CD4-positive, alpha-beta T cell treated with Interferon gamma for 1 hour (primary cell): Measurements from ENCODE around the gene FIBCD1.

Experiments used
- DNase-seq: peaks from one replicate; pipeline ENCODE4 v3.0.0-alpha.2; 2020

FIBCD1 gene

DNA sequence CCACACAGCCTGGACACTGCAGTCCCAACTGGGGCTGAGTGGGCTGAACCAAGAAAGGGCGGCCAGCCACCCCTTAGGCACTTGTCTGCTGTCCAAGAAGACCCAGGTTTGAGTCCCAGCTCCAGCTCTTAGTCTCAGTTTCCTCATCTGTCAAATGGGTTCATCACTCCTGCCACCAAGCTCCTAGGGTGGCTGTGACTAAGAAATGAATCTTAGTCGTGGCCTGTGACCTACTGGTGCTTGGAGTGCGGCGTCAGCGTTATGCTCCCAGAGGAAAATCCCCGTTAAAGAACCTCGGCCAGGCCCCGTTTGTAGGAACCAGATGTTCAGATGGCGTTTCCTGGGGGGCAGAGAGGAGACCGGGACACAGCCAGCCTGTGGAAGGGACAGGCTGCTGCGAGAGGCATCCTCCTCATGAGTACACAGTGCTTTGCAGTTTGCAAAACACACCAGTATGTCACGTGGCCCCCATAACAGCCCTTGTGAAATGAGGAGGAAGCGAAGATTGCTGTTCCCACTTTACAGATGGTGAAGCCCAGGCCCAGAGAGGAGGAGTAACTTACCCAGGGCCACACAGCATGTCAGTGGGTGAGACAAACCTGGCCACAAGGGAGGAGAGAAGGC, 3.3 kb downstream of the FIBCD1 start:
- DNase-seq: no peak

DNA sequence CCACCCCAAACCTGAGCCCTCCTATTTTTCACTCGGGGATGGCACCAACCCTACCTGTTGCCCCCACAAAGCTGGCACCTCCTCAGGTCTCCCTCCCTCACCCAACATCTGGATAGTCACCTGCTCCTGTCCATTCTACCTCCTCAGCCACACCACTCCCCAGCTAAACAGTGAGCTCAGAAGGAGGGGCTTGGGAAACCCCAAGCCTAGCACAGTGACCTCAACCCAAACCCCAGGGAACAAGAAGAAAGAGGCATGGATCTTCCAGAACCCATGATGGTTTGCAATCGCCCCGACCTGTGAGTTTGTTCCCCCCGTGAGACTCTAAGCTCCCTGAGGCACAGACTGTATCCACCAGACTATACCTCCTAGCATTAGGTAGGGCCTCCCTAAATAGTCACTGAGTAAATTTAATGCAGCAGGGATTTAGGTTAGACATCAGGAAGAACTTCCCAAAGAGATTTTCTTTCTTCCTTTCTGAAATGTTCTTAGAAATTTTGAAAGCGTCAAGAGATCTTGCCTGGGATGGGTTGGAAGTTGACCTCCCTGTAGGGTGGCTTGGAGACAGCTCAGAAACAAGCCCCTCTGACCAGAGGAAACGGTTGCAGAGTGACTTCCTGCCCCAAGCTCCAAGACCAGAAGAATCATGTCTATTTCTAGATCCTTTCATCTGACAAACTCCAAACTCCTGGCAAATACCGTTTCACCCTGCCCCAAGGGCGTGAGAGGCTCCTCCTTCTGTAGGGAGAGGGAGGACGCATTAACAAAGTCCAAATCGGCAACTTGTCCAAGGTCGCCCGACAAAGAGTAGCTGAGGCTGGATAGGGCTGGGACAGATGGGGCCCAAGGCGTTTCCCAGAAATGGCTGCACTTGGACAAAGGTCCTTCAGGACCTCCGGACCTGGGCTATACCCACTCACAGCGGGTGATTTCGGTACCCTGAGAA, 4.1 kb downstream of the FIBCD1 start:
- DNase-seq: no peak

DNA sequence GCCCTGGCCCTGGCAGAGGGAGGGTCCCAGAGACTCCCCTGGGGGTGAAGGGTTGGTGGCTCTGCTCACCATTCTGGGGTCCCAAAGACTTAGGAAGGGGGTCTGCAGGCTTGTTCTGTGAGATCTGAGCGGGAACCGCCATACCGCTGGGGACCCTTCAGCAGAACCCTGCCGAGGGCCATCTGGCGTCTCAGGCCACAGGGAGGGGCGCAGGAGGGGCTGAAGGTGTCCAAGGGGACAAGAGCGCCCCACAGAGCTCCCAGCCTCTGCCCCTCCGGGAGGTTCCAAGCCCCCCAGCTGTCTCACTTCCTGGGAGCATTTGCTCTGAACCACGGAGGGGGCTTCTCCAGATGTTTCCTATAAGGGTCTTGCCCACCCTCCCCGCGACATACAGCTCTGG, 4.8 kb downstream of the FIBCD1 start:
- DNase-seq: no peak

DNA sequence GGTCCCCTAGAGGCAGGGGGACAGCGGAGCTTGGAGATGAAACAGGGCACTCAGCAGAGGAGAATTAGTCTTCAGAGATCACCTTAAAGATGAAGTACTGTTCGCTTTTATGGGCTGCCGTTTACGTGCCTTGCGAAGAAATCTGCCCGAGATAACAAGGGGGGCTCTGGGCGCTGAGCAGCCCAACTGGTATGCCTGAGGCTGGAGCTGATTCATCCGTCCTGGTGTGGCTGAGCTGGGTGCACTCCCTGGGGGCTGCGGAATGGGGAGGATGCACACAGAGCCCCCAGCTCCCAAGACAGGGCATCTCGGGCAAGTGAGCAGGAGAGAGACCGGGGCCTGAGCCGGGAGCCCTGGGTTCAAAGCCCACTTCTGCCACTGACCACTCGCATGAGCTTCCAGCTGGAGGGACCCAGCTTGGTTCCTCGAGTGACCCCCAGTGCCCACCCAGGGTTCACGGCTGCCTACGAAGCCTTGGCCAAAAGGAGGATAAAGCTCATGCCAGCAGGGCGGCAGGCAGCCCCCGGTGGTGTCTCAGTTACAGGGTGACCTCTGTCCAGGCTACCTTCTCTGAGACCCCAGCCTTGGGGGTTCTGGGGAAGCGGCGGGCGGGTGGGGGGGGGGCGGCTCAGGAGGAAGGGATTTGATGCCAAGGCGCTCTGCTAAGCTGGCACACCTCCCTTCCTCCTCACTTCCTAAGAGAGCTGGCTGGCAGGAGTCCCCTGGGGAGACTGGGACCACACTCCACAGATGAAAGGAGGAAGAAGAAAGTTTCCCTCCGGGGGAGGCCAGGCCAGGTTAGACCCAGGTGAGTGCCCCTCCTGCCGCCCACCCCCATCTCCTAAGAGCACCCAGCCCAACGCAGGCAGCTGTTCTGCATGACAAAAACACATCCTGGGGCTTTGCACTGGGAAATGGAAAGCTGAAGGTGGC, 5.7 kb downstream of the FIBCD1 start:
- no peak for DNase-seq

DNA sequence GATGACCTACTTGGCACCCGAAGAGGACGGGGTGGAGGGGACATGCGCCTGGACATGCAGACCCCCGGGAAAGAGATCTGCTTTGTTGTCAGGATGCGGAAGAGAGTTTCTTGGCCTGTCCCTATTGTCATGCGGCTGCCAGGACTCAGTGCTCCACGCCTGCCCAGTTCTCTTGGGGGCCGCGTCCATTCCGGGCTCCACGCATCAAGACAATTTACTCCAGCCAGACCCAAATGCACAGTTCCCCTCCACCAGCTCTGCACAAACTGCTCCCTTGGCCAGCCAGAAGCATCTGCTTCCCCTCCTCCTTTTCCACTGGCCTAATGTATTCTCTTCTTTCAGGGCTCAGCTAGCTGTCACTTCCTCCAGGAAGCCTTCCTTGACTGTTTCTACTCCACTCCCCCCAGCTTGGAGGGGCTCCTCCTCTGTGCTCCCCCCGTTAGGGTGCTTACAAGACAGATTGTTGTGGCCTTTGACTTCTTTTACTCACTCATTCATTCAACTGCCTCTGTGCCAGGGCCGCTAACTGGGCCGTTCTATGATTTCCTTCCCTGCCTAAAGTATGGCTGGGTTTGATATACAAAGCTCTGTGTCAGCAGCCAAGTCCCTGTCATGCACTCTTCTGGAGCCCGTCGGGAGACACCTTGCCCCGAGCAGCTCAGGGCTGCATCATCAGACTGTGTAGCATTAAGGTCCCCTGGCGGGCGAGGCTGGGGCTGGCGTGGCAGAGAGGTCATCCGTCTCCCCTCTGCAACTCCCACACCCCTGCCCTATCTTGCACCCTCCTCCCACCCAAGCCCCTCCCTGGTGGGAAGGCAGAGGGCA, 6.6 kb downstream of the FIBCD1 start:
- no peak for DNase-seq

DNA sequence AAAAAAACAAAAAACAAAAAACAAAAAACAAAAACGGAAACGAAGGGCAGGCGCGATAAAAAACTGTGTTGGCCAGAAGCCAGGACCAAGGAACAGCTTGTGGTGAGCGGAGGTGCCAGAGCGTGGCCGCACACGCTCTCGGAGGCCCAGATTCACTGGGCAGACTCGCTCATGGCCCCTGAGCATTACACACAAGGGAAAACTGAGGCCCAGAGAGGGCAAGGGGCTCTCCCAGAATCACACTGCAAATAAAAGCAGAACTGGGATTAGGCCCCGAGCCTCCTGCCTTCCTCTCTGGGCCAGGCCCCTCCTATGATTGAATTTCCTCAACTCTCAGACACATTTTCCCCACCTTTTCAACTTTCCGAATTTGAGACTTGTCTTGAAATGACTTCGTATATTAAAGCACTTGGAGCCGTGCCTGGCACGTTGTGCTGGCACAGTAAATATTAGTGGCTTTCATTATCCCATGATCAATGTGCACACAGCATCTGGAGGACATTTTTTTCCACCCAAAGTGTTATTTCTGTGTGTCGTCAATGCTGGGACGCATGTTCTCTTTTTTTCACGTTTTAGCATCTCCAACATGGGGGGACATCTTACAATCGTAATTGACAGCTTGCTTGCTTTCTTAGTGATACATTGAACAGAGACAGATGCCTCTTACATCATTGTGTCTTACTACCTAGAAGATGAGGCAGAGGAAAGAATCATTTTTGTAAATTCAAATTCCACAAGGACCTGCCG, 7.4 kb downstream of the FIBCD1 start:
- no peak for DNase-seq

DNA sequence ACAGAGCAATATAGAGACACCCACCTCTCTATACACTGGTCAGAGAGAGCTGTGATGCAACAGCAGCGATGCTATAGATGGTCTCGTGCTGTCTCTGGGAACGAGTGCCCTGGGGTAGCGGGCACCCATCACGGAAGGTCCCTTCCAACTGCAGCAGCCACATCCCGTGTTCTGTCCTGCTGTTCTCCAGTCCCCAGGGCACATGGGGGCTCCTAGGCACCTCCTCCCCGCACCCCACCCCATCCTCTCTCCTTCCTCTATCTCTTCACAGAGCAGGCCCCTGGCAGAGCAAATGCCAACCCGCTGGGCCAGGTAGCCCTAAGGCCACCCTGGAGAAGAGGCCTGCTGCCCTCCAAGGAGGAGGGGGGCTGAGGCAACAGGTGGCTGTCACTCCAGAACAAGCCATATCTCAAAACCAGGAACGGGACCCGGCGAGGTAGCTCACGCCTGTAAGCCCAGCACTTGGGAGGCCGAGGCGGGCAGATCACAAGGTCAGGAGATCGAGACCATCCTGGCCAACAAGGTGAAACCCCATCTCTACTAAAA, 8.2 kb downstream of the FIBCD1 start:
- DNase-seq: no peak

DNA sequence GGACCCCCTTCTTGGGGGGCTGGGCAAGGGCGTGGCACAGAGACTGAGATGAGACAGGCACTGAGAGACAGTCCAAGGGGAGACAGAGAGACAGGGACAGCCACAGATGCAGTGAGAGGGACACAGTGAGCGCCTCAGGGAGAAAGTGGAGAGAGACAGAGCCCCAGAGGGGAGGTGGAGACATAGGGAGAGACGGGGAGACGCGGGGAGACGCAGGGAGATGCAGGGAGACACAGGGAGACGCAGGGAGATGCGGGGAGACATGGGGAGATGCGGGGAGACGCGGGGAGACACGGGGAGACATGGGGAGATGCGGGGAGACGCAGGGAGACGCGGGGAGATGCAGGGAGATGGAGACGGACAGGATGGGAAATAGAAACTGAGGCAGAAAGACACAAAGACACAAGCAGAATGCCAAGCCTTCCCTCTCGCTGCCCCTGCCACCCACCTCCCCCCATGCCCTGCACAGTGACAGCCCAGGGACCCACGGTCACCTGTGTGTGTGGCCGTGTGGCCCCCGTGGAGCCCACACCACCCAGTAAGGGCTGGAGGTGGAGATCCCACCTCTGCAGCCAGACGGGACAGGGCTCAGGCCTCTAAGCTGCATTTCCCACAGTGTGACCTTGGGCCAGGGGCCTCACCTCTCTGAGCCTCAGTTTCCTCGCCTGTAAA, 8.8 kb downstream of the FIBCD1 start:
- DNase-seq: no peak

DNA sequence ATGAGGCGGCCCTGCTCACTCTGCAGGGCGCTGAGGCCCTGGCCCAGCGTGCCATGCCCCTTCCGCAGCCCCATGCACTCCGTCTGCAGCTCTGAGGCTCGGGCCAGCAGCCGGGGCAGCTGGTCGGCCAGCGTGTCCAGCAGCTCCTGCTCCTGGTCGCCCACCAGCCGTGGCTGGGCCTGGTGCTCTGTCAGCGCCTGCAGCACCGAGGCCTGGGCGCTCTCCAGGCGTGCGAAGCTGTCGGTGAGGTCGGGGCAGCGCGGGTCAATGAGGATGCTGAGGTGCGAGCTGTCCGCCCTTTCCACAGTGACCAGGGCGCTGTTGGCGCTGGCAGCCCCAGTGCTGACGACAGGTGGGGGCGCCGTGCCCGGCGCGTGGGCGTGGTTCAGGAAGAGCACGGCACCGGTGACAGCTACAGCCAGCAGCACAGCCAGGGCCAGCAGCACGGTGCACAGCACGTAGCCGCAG, 9.4 kb downstream of the FIBCD1 start:
- no peak for DNase-seq

DNA sequence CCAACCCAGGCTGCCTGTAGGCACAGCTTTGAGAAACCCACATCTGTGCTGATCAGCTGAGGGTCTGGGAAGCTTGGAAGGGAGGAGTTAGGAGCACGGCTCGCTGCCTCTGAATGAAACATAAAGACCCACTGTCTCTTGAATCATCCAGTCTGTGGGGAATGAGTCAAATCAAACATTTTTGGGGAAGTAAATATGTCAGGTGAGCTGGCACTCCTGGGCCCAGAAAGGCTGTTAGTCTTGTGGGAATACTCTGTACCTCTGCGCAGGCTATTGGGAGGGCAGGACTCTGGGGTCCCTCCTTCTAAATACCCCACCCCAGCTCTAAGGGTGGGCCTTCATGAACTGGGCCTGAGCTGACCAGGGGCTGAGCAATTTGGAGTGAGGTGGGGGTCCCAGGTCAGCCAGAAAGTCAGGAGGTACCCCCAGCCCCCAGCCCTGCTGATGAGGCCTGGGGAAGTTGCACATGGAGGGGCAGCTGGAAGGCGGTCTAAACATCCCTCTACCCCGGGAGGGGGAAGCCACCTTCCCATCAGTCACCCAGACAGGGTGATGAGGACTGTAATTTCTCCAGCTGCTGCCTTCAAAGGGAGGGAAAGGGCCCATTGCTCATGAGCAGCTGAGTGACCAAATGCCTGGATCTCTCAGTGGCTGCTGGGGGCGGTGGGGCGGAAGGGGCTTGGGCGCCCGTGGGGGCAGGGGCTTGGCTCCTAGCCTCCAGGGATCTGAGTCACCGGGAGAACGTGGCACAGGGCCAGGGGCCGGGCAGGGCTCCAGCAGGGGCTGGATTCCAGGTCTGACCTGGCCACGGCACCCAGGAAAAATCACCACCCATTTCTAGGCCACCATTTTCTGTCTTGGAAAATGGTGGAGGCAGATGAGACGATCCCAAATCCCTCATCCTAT, 10.8 kb downstream of the FIBCD1 start:
- no peak for DNase-seq

DNA sequence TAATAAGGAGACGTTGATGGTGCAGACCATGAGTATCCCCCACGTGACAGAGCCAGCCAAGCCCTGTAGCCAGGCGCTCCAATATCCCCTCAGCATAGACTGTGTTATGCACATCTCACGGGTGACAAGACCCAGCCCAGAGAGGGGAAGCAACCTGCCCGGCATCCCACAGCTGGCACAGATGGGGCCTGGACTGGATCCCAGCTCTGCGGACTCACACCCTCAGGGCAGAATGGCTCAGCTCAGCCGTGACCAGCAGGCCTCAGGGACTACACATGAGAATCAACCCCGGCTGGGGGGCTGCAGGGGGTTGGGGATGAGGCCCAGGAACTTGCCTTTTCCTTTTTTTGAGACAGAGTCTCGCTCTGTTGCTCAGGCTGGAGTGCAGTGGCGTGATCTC, 11.7 kb downstream of the FIBCD1 start:
- DNase-seq: no peak

DNA sequence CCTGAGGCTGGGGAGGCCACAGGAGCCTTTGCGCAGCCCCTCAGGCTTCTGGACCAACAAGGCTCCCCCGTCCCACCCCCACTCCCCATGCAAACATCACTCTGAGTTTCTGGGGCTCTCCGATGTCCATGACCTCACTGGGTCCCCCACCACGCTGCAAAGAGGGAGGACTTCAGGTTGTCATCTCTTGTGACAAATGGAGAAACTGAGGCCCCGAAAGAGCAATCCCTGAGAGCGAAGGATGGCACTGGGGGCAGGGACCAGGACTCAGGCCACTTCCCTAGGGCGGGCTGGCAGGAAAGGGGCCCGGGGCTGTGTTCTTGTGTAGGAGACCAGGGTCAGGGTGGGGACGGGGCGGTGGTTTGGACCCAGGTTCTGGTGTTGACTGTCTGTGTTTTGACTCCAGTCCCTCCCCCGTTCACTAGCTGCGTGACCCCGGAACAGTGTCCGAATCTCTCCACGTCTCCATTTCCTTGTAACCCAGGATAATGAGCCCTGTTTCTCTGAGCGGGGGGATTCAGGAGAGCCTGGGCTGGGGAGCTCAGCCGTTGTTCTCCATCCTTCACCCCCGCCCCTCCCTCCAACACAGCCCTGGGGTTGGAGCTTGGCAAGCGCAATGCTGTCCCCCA, 13.9 kb downstream of the FIBCD1 start:
- DNase-seq: no peak

DNA sequence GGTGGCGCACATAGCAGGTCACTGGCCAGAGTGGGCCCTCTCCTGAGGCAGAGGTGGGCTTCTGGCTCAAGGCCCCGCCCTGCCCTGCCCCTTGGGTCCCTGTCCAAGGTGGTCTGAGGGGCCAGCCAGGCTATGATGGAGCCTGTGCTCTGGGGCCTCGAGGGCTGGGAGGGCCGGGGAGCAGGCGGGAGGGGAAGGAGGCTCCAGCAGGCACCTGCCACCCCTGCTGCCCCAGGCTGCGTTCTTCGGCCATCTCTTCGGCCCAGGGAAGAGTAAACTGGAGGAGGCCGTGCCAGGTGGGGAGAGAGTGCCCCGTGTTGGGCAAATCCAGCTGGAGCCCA, 14.6 kb downstream of the FIBCD1 start:
- DNase-seq: no peak

DNA sequence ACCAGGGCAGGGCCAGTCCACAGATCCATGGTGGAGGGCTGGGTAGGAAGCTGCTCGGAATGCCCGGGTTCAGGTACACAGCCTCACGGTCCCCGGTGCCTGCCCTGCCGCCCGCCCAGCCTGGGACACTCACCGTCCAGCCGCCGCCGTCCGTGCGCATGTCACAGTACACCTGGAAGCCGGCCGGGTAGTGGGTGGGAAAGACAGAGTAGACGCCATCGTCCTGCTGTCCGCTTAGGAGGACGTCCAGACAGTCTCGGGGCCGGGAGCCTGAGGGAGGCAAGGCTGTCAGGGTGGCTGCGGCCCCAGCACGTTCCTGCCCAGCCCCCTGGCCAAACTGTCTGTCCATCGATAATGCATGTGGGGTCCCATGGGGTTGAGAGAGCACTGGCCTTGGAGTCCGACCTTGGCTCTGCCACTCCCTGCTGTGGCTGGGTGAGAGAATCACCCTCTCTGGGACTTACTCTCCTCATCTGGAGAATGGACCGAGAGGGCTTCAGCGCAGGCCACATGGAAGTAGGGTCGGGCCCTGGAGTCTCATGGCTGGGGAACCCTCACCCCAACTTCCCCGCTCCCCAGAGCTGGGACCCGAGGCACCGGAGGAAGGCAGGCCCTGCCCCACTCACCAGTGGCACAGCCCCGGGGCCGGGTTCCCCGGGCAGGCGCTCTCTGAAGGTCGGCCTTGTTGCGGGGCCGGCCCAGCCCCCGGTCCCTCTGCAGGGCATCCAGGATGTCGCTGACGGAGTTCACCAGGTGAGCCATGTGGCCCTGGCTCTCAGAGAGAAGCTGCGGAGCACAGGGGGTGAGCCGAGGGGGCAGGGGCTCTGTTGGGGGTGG, 15.2 kb downstream of the FIBCD1 start:
- DNase-seq: no peak

DNA sequence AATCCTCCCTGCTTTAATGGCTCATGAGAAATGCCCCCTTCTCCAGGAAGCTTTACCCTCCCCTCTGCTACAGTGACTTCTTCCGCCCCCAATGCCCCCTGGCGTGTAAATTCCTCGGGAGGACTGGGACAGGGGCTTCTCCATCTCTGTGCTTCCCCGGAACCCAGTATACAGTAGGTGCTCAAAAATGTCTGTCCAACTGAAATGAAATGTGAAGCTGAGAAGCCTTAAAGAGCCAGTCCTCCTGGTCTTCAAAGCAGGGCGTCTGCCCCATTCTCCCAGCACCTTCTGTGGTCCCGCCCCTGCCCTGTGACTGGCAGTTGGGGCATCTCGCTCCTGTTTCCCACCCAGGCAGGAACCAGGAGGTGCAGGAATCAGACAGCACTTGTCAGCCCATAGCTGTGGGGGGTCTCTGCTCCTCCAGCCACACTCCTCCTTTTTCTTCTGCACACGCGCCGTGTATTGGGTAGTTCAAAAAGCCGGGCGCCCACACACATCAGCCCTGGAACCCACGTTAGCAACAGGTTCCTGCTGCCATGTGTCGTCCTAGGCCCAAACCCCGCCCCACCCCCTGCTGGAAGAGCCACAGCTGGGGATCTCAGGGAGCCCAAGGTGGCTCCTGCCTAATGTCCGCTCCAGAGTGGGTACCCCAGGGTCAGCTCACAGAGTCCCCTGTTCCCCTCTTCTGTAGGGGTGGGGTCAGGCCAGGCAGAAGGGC, 16.0 kb downstream of the FIBCD1 start:
- DNase-seq: no peak

DNA sequence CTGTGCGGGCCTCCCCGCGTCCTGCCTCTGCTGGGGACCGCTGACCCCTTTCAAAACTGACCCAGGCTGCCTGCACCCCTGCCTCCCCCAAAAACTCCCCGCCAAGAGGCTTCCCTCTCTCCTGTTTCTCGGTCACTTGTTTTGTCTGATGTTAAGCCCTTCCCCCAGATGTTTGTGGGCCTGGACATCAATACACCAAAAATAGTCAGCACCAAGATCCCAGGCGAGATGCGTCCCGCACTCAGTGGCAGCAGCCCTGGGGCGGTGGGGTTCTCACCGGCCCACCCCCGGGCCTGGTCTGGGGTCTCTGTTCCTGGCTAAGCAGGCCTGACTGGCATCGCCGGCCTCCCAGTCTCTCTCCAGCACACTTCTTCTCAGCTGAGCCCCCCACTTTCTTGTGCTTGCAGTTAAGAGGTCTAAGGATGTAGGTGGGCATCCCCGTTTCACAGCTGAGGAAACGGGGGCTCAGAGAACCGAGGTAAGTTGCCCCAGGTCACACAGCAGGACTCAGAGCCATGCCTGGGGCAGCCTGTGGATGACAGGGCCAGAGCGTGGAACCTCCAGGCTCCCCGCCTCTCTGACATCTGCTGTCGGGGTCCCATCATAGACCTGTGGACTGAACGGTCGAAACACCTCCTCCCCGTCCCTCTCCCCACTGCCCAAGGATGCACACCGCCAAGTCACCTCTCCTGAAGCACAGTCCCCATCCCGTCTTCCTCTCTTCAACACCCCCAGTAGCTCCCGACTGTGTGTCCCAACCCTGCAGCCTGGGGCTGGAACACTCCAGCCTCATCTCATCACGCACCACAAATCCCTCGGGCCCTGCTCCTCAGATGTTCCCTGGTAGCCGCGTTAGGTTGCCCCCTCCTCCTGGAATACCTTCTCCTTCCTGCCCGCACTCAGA, 16.8 kb downstream of the FIBCD1 start:
- DNase-seq: no peak
